Mesenchymal stem cell (in vitro differentiated cells and primary cell): ENCODE results near the gene SATB1.

ENCODE experiments used
- DNase-seq: peaks from one replicate; pipeline ENCODE4 v3.0.0-alpha.2; 2013
- H2AFZ ChIP-seq: one replicate; pipeline ENCODE4 v1.6.1; 2013; ENCODE audit warnings: low read depth, mild to moderate bottlenecking, control low read depth, inconsistent platforms, low read length, moderate library complexity
- H2AK5ac ChIP-seq: 2 replicates; pipeline ENCODE4 v1.6.1; 2013; ENCODE audit warnings: low read length, moderate library complexity, mild to moderate bottlenecking, inconsistent platforms; ENCODE audit not compliant: severe bottlenecking
- H2BK120ac ChIP-seq: one replicate; pipeline ENCODE4 v1.6.1; 2013; ENCODE audit warnings: low read depth, mild to moderate bottlenecking, inconsistent platforms, low read length, moderate library complexity
- H2BK12ac ChIP-seq, 2 experiments: one replicate each; pipeline ENCODE4 v1.6.1; 2013; ENCODE audit warnings: inconsistent platforms in 2 of 2, low read length in 2 of 2, mild to moderate bottlenecking in 2 of 2, moderate library complexity in 2 of 2, control low read depth in 1 of 2
- H2BK15ac ChIP-seq: one replicate; pipeline ENCODE4 v1.6.1; 2013; ENCODE audit warnings: mild to moderate bottlenecking, low read depth, inconsistent platforms; ENCODE audit not compliant: poor library complexity, severe bottlenecking
- H2BK5ac ChIP-seq: 2 replicates; pipeline ENCODE4 v1.6.1; 2013; ENCODE audit warnings: low read depth, mild to moderate bottlenecking, low read length, control low read depth, inconsistent platforms; ENCODE audit not compliant: poor library complexity, severe bottlenecking
- H3K14ac ChIP-seq, 2 experiments: one replicate each; pipeline ENCODE4 v1.6.1; 2013; ENCODE audit warnings: inconsistent platforms in 2 of 2, low read length in 2 of 2, control low read depth in 1 of 2, mild to moderate bottlenecking in 1 of 2, moderate library complexity in 1 of 2
- H3K18ac ChIP-seq, 2 experiments: one replicate each; pipeline ENCODE4 v1.6.1; 2013; ENCODE audit warnings: inconsistent platforms in 2 of 2, low read length in 2 of 2, control low read depth in 1 of 2, low read depth in 1 of 2, mild to moderate bottlenecking in 1 of 2
- H3K23ac ChIP-seq, 2 experiments: one replicate each; pipeline ENCODE4 v1.6.1; 2013; ENCODE audit warnings: inconsistent platforms in 2 of 2, low read length in 2 of 2, mild to moderate bottlenecking in 2 of 2, moderate library complexity in 2 of 2, control low read depth in 1 of 2
- H3K27ac ChIP-seq: 2 replicates; pipeline ENCODE4 v1.5.1; 2013; ENCODE audit warnings: mild to moderate bottlenecking, moderate library complexity, low read length, control low read depth, inconsistent platforms; ENCODE audit not compliant: poor library complexity, severe bottlenecking
- H3K27me3 ChIP-seq, 2 experiments: 2 replicates each; pipeline versions ENCODE4 v1.6.1 to v1.7.0; 2013; ENCODE audit warnings: low read length in 2 of 2, mild to moderate bottlenecking in 2 of 2, moderate library complexity in 2 of 2, control low read depth in 1 of 2, inconsistent platforms in 1 of 2; ENCODE audit not compliant: control insufficient read depth in 1 of 2, insufficient read depth in 1 of 2
- H3K36me3 ChIP-seq, 2 experiments: 2 replicates each; pipeline versions ENCODE4 v1.6.1 to v1.7.0; 2013; ENCODE audit warnings: low read length in 2 of 2, control low read depth in 1 of 2, inconsistent platforms in 1 of 2, low read depth in 1 of 2, mild to moderate bottlenecking in 1 of 2; ENCODE audit not compliant: insufficient read depth in 2 of 2, control insufficient read depth in 1 of 2
- H3K4ac ChIP-seq, 2 experiments: one replicate each; pipeline ENCODE4 v1.6.1; 2013; ENCODE audit warnings: inconsistent platforms in 2 of 2, low read length in 2 of 2, mild to moderate bottlenecking in 2 of 2, moderate library complexity in 2 of 2, control low read depth in 1 of 2, low read depth in 1 of 2
- H3K4me1 ChIP-seq: 2 replicates; pipeline ENCODE4 v1.6.1; 2013; ENCODE audit warnings: low read depth, low read length, control low read depth; ENCODE audit not compliant: control insufficient read depth, insufficient read depth
- H3K4me2 ChIP-seq: 2 replicates; pipeline ENCODE4 v1.6.1; 2013; ENCODE audit warnings: low read length, mild to moderate bottlenecking, inconsistent platforms; ENCODE audit not compliant: poor library complexity, severe bottlenecking
- H3K4me3 ChIP-seq, 2 experiments: 2 replicates each; pipeline versions ENCODE4 v1.5.1 to v1.7.0; 2013; ENCODE audit warnings: low read length in 2 of 2, mild to moderate bottlenecking in 2 of 2, control low read depth in 1 of 2, low read depth in 1 of 2; ENCODE audit not compliant: insufficient read depth in 1 of 2
- H3K79me1 ChIP-seq: replicated peaks from 2 replicates; pipeline ENCODE4 v1.6.1; 2013; ENCODE audit warnings: mild to moderate bottlenecking, control low read depth, low read length, inconsistent platforms; ENCODE audit not compliant: poor library complexity, severe bottlenecking
- H3K9ac ChIP-seq: 2 replicates; pipeline ENCODE4 v1.7.0; 2013; ENCODE audit warnings: mild to moderate bottlenecking, low read length, moderate library complexity
- H3K9me3 ChIP-seq: 2 replicates; pipeline ENCODE4 v1.7.0; 2013; ENCODE audit warnings: mild to moderate bottlenecking, low read length; ENCODE audit not compliant: control insufficient read depth
- H4K8ac ChIP-seq: one replicate; pipeline ENCODE4 v1.6.1; 2013; ENCODE audit warnings: inconsistent platforms, mild to moderate bottlenecking, low read length, moderate library complexity
- H4K91ac ChIP-seq: one replicate; pipeline ENCODE4 v1.6.1; 2013; ENCODE audit warnings: mild to moderate bottlenecking, low read length, inconsistent platforms
- WGBS: methylation state at CpG from one replicate; pipeline ENCODE4 v1.1.7; 2013; ENCODE audit warnings: mixed read lengths; 5-methylcytosine and 5-hydroxymethylcytosine counted together

The SATB1 gene

GRCh38 chr3:18349197-18349798 is 75.8 kb downstream of the SATB1 start:
- H3K9ac ChIP-seq: no peak overlapping the region
- H3K23ac ChIP-seq: no peak overlapping the region
- no peak overlapping the region for H4K8ac ChIP-seq
- H3K79me1 ChIP-seq: no peaks in the 10 kb centered on the region
- H3K36me3 ChIP-seq: peaks cover 5 to 31% of the 10 kb centered on the region in 2 experiments
- H2BK15ac ChIP-seq: no peak overlapping the region
- H3K27me3 ChIP-seq: no peaks in the 10 kb centered on the region
- no peak overlapping the region for H2AK5ac ChIP-seq
- H3K4me3 ChIP-seq: no peak overlapping the region
- H3K4ac ChIP-seq: no peak overlapping the region
- no peak overlapping the region for H4K91ac ChIP-seq
- DNase-seq: no peak
- H3K18ac ChIP-seq: no peak overlapping the region
- H2BK12ac ChIP-seq: no peak overlapping the region
- 95% methylated on average over 18 of the region's 18 CpGs for WGBS
- no peak overlapping the region for H2BK5ac ChIP-seq
- H2AFZ ChIP-seq: no peak overlapping the region
- no peaks in the 10 kb centered on the region for H3K9me3 ChIP-seq
- H3K4me1 ChIP-seq: no peaks in the 10 kb centered on the region
- H3K27ac ChIP-seq: no peak overlapping the region
- H3K14ac ChIP-seq: no peak overlapping the region
- H3K4me2 ChIP-seq: no peak overlapping the region
- H2BK120ac ChIP-seq: no peak overlapping the region

GRCh38 chr3:18346097-18346496 is 79.0 kb downstream of the SATB1 start:
- no peaks in the 10 kb centered on the region for H3K9me3 ChIP-seq
- no peak overlapping the region for H2BK120ac ChIP-seq
- H3K27ac ChIP-seq: no peak overlapping the region
- WGBS: 100% methylated on average over 2 of the region's 4 CpGs
- H2BK12ac ChIP-seq: no peak overlapping the region
- no peak for DNase-seq
- no peak overlapping the region for H3K4me2 ChIP-seq
- H4K91ac ChIP-seq: no peak overlapping the region
- H3K4me3 ChIP-seq: no peak overlapping the region
- no peaks in the 10 kb centered on the region for H3K79me1 ChIP-seq
- no peak overlapping the region for H3K23ac ChIP-seq
- H2AK5ac ChIP-seq: no peak overlapping the region
- H3K36me3 ChIP-seq: peaks cover 5 to 22% of the 10 kb centered on the region in 2 experiments
- H2BK5ac ChIP-seq: no peak overlapping the region
- H3K14ac ChIP-seq: no peak overlapping the region
- no peak overlapping the region for H2BK15ac ChIP-seq
- H3K27me3 ChIP-seq: no peaks in the 10 kb centered on the region
- H3K4ac ChIP-seq: no peak overlapping the region
- no peaks in the 10 kb centered on the region for H3K4me1 ChIP-seq
- no peak overlapping the region for H4K8ac ChIP-seq
- H3K18ac ChIP-seq: no peak overlapping the region
- H3K9ac ChIP-seq: no peak overlapping the region
- H2AFZ ChIP-seq: no peak overlapping the region

- H3K4me1 ChIP-seq: no peaks in the 10 kb centered on the region
- H3K79me1 ChIP-seq: no peaks in the 10 kb centered on the region
- 32% methylated on average over 5 of the region's 5 CpGs for WGBS
- no peak overlapping the region for H3K4me2 ChIP-seq
- H3K27ac ChIP-seq: no peak overlapping the region
- no peak overlapping the region for H3K14ac ChIP-seq
- no peak overlapping the region for H4K91ac ChIP-seq
- H3K9ac ChIP-seq: no peak overlapping the region
- H3K9me3 ChIP-seq: no peaks in the 10 kb centered on the region
- no peak overlapping the region for H4K8ac ChIP-seq
- peaks cover 5 to 17% of the 10 kb centered on the region in 2 experiments for H3K36me3 ChIP-seq
- no peak overlapping the region for H2AFZ ChIP-seq
- no peak overlapping the region for H3K18ac ChIP-seq
- no peak overlapping the region for H3K4me3 ChIP-seq
- no peak overlapping the region for H2BK120ac ChIP-seq
- no peak overlapping the region for H2BK5ac ChIP-seq
- H3K4ac ChIP-seq: no peak overlapping the region
- no peak for DNase-seq
- H2AK5ac ChIP-seq: no peak overlapping the region
- H2BK15ac ChIP-seq: no peak overlapping the region
- H3K27me3 ChIP-seq: no peaks in the 10 kb centered on the region
- no peak overlapping the region for H2BK12ac ChIP-seq
- no peak overlapping the region for H3K23ac ChIP-seq
Measured at GRCh38 chr3:18345015-18345367, 80.1 kb downstream of the SATB1 start.

- Histone ChIP-seq H2BK12ac (no peak overlapping the region), H3K79me1 (no peaks in the 10 kb centered on the region), H2BK5ac (no peak overlapping the region), H2BK120ac (no peak overlapping the region), H3K18ac (no peak overlapping the region), H4K91ac (no peak overlapping the region), H3K9ac (no peak overlapping the region), H3K14ac (no peak overlapping the region), H3K36me3 (peaks cover 4 to 12% of the 10 kb centered on the region in 2 experiments), H3K4me1 (no peaks in the 10 kb centered on the region), H3K9me3 (no peaks in the 10 kb centered on the region), H3K4me2 (no peak overlapping the region), H3K23ac (no peak overlapping the region), H3K4me3 (no peak overlapping the region), H3K4ac (no peak overlapping the region), H4K8ac (no peak overlapping the region), H3K27ac (no peak overlapping the region), H2BK15ac (no peak overlapping the region), H2AFZ (no peak overlapping the region), H3K27me3 (no peaks in the 10 kb centered on the region), H2AK5ac (no peak overlapping the region)
- no peak for DNase-seq
- WGBS: 40% methylated on average over 1 of the region's 4 CpGs
Measured at GRCh38 chr3:18344306-18345014, 80.7 kb downstream of the SATB1 start.
